ENCODE data around the gene ZNF532. TPM values are rescaled to one million over a fixed set of nuclear protein-coding genes. Genes with fewer than 3 reads are reported as not detected.

ZNF532 gene
- total and polyA plus RNA-seq, 2 of the 13 experiments (the other 11 are each of a cell fraction or from before 2014, with no cell fraction given) = not detected

DNA sequence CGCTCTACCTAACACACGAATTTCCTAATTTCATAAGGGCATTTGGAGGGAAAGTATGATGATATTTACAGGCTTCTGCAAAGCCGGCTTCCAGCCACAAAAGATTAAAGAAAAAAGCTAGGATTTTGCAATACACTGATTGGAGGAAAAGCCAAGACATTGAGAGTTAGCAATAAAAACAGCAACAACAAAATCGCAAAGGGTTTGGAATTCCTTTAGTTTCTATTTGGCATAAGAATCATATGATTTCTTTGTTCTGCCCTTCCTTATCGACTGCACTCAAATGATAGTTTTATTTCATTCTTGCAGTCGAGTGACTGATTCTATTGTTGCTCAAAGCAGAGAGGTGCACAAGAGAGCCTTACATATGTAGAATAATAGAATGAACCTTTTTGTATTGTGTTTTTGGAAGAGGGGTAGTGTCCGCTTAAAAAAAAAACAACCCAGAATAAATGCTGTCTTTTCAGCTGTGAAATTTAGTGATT, 3.9 kb upstream of the ZNF532 start (continued):
- TF ChIP-seq, protein P1, sequence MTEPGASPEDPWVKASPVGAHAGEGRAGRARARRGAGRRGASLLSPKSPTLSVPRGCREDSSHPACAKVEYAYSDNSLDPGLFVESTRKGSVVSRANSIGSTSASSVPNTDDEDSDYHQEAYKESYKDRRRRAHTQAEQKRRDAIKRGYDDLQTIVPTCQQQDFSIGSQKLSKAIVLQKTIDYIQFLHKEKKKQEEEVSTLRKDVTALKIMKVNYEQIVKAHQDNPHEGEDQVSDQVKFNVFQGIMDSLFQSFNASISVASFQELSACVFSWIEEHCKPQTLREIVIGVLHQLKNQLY (CRISPR knock-in tag; IDR thresholded peaks at IDR 0.05) = no peak
- TF ChIP-seq, protein P2, sequence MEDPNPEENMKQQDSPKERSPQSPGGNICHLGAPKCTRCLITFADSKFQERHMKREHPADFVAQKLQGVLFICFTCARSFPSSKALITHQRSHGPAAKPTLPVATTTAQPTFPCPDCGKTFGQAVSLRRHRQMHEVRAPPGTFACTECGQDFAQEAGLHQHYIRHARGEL (CRISPR knock-in tag; IDR thresholded peaks at IDR 0.05) = no peak

DNA sequence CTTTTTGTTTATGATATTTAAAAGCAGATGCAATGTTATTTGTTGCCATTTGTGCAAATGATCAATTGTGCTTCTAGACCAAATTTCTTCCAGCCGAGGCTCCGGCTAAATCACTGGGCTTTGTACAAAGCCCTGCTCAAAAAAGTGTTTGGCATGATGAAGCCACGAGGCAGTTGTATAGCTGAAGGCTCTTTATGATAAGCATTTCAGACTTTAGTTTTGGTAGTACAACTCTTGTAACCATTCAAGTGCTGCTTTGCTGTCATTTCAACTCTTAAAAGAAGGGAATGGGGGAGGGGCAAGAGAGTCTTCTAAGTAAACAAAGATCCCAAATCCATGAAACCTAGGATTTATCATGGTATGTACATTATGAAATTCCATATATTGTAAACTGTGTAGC, 3.3 kb upstream of the ZNF532 start:
- FAIRE-seq (no peak), ATAC-seq (no peak), DNase-seq (ENCODE audit: low spot score) (no peak)
- Histone ChIP-seq H3K79me2 (ENCODE audit: insufficient read depth, low read length) (no peaks in the 10 kb centered on the region), H3K36me3 (replicated peaks in 1 of 2; ENCODE audit: control insufficient read depth in 1 of 2, insufficient read depth in 2 of 2, low read length in 2 of 2) (no peaks in the 10 kb centered on the region), H3K4me2 (ENCODE audit: low read depth, low read length) (no peak overlapping the region), H4K20me1 (ENCODE audit: insufficient read depth, low read length) (no peaks in the 10 kb centered on the region), H3K9ac (ENCODE audit: insufficient read depth, low read depth, low read length) (no peak overlapping the region), H3K27ac (ENCODE audit: extremely low read length, insufficient read depth, low read length) (no peak overlapping the region), H3K9me3 (ENCODE audit: low read length) (no peaks in the 10 kb centered on the region), H2AFZ (ENCODE audit: low read length) (no peak overlapping the region), H3K27me3 (ENCODE audit: control insufficient read depth in 1 of 2, insufficient read depth in 2 of 2, low read length in 2 of 2) (peaks cover 0 to 5% of the 10 kb centered on the region in 2 experiments; a peak in 2 of 5 replicates), H3K4me1 (ENCODE audit: insufficient read depth, low read length) (no peaks in the 10 kb centered on the region), H3K4me3 (replicated peaks in 1 of 3; ENCODE audit: insufficient read depth in 1 of 3, low read depth in 2 of 3, low read length in 3 of 3) (no peak overlapping the region)
- intact Hi-C loops (cut with micrococcal nuclease; ENCODE audit: unreplicated experiment) = no loop called here
- no peak for TF ChIP-seq KLF13 (CRISPR knock-in tag; IDR thresholded peaks at IDR 0.05)
- TF ChIP-seq ZNF446 (CRISPR knock-in tag; IDR thresholded peaks at IDR 0.05) = no peak
- TF ChIP-seq ZSCAN25 (CRISPR knock-in tag; IDR thresholded peaks at IDR 0.05) = no peak
- no peak for TF ChIP-seq ATF7 (IDR thresholded peaks at IDR 0.05)
- TF ChIP-seq ATF7 (CRISPR knock-in tag; IDR thresholded peaks at IDR 0.05) = no peak
- TF ChIP-seq, protein P3, sequence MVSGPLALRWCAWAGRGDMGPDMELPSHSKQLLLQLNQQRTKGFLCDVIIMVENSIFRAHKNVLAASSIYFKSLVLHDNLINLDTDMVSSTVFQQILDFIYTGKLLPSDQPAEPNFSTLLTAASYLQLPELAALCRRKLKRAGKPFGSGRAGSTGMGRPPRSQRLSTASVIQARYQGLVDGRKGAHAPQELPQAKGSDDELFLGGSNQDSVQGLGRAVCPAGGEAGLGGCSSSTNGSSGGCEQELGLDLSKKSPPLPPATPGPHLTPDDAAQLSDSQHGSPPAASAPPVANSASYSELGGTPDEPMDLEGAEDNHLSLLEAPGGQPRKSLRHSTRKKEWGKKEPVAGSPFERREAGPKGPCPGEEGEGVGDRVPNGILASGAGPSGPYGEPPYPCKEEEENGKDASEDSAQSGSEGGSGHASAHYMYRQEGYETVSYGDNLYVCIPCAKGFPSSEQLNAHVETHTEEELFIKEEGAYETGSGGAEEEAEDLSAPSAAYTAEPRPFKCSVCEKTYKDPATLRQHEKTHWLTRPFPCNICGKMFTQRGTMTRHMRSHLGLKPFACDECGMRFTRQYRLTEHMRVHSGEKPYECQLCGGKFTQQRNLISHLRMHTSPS (CRISPR knock-in tag; IDR thresholded peaks at IDR 0.05; ENCODE audit: low read depth) = no peak
- TF ChIP-seq ZFP41 (CRISPR knock-in tag; IDR thresholded peaks at IDR 0.05; ENCODE audit: borderline replicate concordance) = no peak
- TF ChIP-seq, protein P4, sequence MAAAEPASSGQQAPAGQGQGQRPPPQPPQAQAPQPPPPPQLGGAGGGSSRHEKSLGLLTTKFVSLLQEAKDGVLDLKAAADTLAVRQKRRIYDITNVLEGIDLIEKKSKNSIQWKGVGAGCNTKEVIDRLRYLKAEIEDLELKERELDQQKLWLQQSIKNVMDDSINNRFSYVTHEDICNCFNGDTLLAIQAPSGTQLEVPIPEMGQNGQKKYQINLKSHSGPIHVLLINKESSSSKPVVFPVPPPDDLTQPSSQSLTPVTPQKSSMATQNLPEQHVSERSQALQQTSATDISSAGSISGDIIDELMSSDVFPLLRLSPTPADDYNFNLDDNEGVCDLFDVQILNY (CRISPR knock-in tag; conservative IDR thresholded peaks at IDR 0.05) = no peak
- in situ Hi-C loops (cut with HindIII; ENCODE audit: extremely low pct_ligation_motif_present, low pct_unique_long_range_greater_than_20kb) = no loop called here
- ChIA-PET POLR2A (no interaction called here), CTCF (ENCODE audit: low intra/inter-chr PET ratio, low total read pairs) (no interaction called here)
- WGBS (ENCODE audit: low lambda C conversion rate) = 21% methylated on average over 3 of the region's 3 CpGs
- BruUV-seq (replicated peaks) = no TSS peak
